ENCODE data around the gene KIR2DL4. TPM values are rescaled to one million over a fixed set of nuclear protein-coding genes. Genes with fewer than 3 reads are reported as not detected.

The KIR2DL4 gene
- total RNA-seq, 1 donor from 2014 or later = not detected

GRCh38 chr19:54790711-54791110, 12.7 kb upstream of the KIR2DL4 start:
- Mint-ChIP-seq H3K9me3 (ENCODE audit: unreplicated experiment) (peaks cover 18% of the 10 kb centered on the region), H3K27ac (ENCODE audit: unreplicated experiment) (no peak overlapping the region), H3K4me3 (ENCODE audit: unreplicated experiment) (no peak overlapping the region), H3K4me1 (ENCODE audit: low read depth, unreplicated experiment) (no peaks in the 10 kb centered on the region), H3K36me3 (ENCODE audit: low read depth, unreplicated experiment) (no peaks in the 10 kb centered on the region), H3K27me3 (ENCODE audit: low read depth, unreplicated experiment) (no peaks in the 10 kb centered on the region)
- Histone ChIP-seq H3K9ac (ENCODE audit: low read length) (no peak overlapping the region), H3K27ac (ENCODE audit: low read depth, low read length) (no peak overlapping the region), H3K4me3 (ENCODE audit: insufficient read depth, low read depth, low read length) (no peak overlapping the region), H2AFZ (ENCODE audit: low read depth, low read length) (no peak overlapping the region), H4K20me1 (ENCODE audit: insufficient read depth, low read length) (no peaks in the 10 kb centered on the region), H3K4me2 (ENCODE audit: low read length) (no peak overlapping the region), H3K36me3 (ENCODE audit: insufficient read depth, low read length) (no peaks in the 10 kb centered on the region), H3K9me3 (ENCODE audit: insufficient read depth, low read depth, low read length) (peaks cover 3% of the 10 kb centered on the region), H3K27me3 (ENCODE audit: insufficient read depth, low read length) (no peaks in the 10 kb centered on the region), H3K79me2 (ENCODE audit: insufficient read depth, low read length) (no peaks in the 10 kb centered on the region), H3K4me1 (ENCODE audit: insufficient read depth, low read length) (no peaks in the 10 kb centered on the region)
- no peak for TF ChIP-seq EZH2 (IDR thresholded peaks at IDR 0.05; ENCODE audit: insufficient read depth, low read length)
- TF ChIP-seq, protein P1, sequence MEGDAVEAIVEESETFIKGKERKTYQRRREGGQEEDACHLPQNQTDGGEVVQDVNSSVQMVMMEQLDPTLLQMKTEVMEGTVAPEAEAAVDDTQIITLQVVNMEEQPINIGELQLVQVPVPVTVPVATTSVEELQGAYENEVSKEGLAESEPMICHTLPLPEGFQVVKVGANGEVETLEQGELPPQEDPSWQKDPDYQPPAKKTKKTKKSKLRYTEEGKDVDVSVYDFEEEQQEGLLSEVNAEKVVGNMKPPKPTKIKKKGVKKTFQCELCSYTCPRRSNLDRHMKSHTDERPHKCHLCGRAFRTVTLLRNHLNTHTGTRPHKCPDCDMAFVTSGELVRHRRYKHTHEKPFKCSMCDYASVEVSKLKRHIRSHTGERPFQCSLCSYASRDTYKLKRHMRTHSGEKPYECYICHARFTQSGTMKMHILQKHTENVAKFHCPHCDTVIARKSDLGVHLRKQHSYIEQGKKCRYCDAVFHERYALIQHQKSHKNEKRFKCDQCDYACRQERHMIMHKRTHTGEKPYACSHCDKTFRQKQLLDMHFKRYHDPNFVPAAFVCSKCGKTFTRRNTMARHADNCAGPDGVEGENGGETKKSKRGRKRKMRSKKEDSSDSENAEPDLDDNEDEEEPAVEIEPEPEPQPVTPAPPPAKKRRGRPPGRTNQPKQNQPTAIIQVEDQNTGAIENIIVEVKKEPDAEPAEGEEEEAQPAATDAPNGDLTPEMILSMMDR (IDR thresholded peaks at IDR 0.05; ENCODE audit: insufficient read depth, low read depth, low read length) = no peak
- FAIRE-seq = no peak
- no peak for DNase-seq (ENCODE audit: low read depth)

- H2AFZ ChIP-seq (ENCODE audit: low read depth, low read length) = no peak overlapping the region
- H3K36me3 Mint-ChIP-seq (ENCODE audit: low read depth, unreplicated experiment) = no peaks in the 10 kb centered on the region
- TF ChIP-seq, protein P1 (IDR thresholded peaks at IDR 0.05; ENCODE audit: insufficient read depth, low read depth, low read length) = no peak
- TF ChIP-seq EZH2 (IDR thresholded peaks at IDR 0.05; ENCODE audit: insufficient read depth, low read length) = no peak
- peaks cover 14% of the 10 kb centered on the region for H3K9me3 Mint-ChIP-seq (ENCODE audit: unreplicated experiment)
- FAIRE-seq (no peak), DNase-seq (ENCODE audit: low read depth) (no peak)
- no peaks in the 10 kb centered on the region for H3K27me3 Mint-ChIP-seq (ENCODE audit: low read depth, unreplicated experiment)
- H3K27me3 ChIP-seq (ENCODE audit: insufficient read depth, low read length) = no peaks in the 10 kb centered on the region
- H3K9me3 ChIP-seq (ENCODE audit: insufficient read depth, low read depth, low read length) = peaks cover 3% of the 10 kb centered on the region
- no peak overlapping the region for H3K4me3 Mint-ChIP-seq (ENCODE audit: unreplicated experiment)
- H3K27ac ChIP-seq (ENCODE audit: low read depth, low read length) = no peak overlapping the region
- H4K20me1 ChIP-seq (ENCODE audit: insufficient read depth, low read length) = no peaks in the 10 kb centered on the region
- no peaks in the 10 kb centered on the region for H3K4me1 Mint-ChIP-seq (ENCODE audit: low read depth, unreplicated experiment)
- H3K4me3 ChIP-seq (ENCODE audit: insufficient read depth, low read depth, low read length) = no peak overlapping the region
- no peak overlapping the region for H3K4me2 ChIP-seq (ENCODE audit: low read length)
- no peaks in the 10 kb centered on the region for H3K4me1 ChIP-seq (ENCODE audit: insufficient read depth, low read length)
- no peaks in the 10 kb centered on the region for H3K79me2 ChIP-seq (ENCODE audit: insufficient read depth, low read length)
- no peaks in the 10 kb centered on the region for H3K36me3 ChIP-seq (ENCODE audit: insufficient read depth, low read length)
- no peak overlapping the region for H3K9ac ChIP-seq (ENCODE audit: low read length)
- H3K27ac Mint-ChIP-seq (ENCODE audit: unreplicated experiment) = no peak overlapping the region
Observed at GRCh38 chr19:54791476-54791875, 11.9 kb upstream of the KIR2DL4 start.

DNA sequence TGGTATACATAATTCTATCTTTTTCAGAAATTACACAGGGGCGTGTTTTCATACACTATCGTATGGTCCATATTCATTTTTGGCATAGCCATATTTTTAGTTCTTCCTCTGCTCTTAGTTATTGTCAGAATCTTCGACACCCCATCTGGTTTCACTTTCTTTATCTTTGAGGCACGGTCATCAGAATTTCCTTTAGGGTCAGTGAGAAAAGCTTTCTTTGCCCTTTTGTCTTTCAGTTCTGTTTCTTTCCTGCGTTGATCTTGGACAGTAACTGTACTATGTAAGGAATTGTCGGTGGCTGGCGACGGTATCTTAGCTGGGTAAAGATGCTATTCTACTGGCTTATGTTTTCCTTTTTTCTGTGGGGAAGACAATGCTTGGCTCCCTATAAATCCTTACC, 10.6 kb upstream of the KIR2DL4 start:
- no peaks in the 10 kb centered on the region for H3K27me3 ChIP-seq (ENCODE audit: insufficient read depth, low read length)
- H2AFZ ChIP-seq (ENCODE audit: low read depth, low read length) = no peak overlapping the region
- no peaks in the 10 kb centered on the region for H3K27me3 Mint-ChIP-seq (ENCODE audit: low read depth, unreplicated experiment)
- H3K27ac ChIP-seq (ENCODE audit: low read depth, low read length) = no peak overlapping the region
- H3K4me3 ChIP-seq (ENCODE audit: insufficient read depth, low read depth, low read length) = no peak overlapping the region
- H3K4me2 ChIP-seq (ENCODE audit: low read length) = no peak overlapping the region
- DNase-seq (ENCODE audit: low read depth) (no peak), FAIRE-seq (no peak)
- no peaks in the 10 kb centered on the region for H3K36me3 ChIP-seq (ENCODE audit: insufficient read depth, low read length)
- H3K9me3 ChIP-seq (ENCODE audit: insufficient read depth, low read depth, low read length) = peaks cover 3% of the 10 kb centered on the region
- H3K4me3 Mint-ChIP-seq (ENCODE audit: unreplicated experiment) = no peak overlapping the region
- no peaks in the 10 kb centered on the region for H3K79me2 ChIP-seq (ENCODE audit: insufficient read depth, low read length)
- H3K9me3 Mint-ChIP-seq (ENCODE audit: unreplicated experiment) = peaks cover 9% of the 10 kb centered on the region
- no peaks in the 10 kb centered on the region for H3K36me3 Mint-ChIP-seq (ENCODE audit: low read depth, unreplicated experiment)
- no peak for TF ChIP-seq EZH2 (IDR thresholded peaks at IDR 0.05; ENCODE audit: insufficient read depth, low read length)
- TF ChIP-seq, protein P1 (IDR thresholded peaks at IDR 0.05; ENCODE audit: insufficient read depth, low read depth, low read length) = no peak
- H3K27ac Mint-ChIP-seq (ENCODE audit: unreplicated experiment) = no peak overlapping the region
- H3K4me1 ChIP-seq (ENCODE audit: insufficient read depth, low read length) = no peaks in the 10 kb centered on the region
- H3K4me1 Mint-ChIP-seq (ENCODE audit: low read depth, unreplicated experiment) = no peaks in the 10 kb centered on the region
- H4K20me1 ChIP-seq (ENCODE audit: insufficient read depth, low read length) = no peaks in the 10 kb centered on the region
- no peak overlapping the region for H3K9ac ChIP-seq (ENCODE audit: low read length)
